ENCODE results near the gene GLRX. TPM values are rescaled to one million over a fixed set of nuclear protein-coding genes. Genes with fewer than 3 reads are reported as not detected.

GLRX gene
- total and polyA plus RNA-seq, 2 of the 13 experiments (the other 11 are each of a cell fraction or from before 2014, with no cell fraction given), result 63.8 to 499 TPM

- no peak for TF ChIP-seq ZNF10 (CRISPR knock-in tag; IDR thresholded peaks at IDR 0.05; ENCODE audit: borderline replicate concordance, low read depth)
- TF ChIP-seq PRDM10 (CRISPR knock-in tag; IDR thresholded peaks at IDR 0.05; ENCODE audit: low read depth), result no peak
- no peak for TF ChIP-seq TFDP2 (CRISPR knock-in tag; IDR thresholded peaks at IDR 0.05)
- 0 out of 2 replicates have a peak, but pooled peaks have one; percentile 35 for TF ChIP-seq ZNF644 (CRISPR knock-in tag; IDR thresholded peaks at IDR 0.05; ENCODE audit: low read depth)
- no peak for TF ChIP-seq KDM3A (CRISPR knock-in tag; IDR thresholded peaks at IDR 0.05; ENCODE audit: low read depth)
- no peak for TF ChIP-seq ZBTB1 (CRISPR knock-in tag; IDR thresholded peaks at IDR 0.05; ENCODE audit: borderline replicate concordance)
- TF ChIP-seq PAX8 (CRISPR knock-in tag; IDR thresholded peaks at IDR 0.05; ENCODE audit: borderline replicate concordance), result no peak
- TF ChIP-seq RORA (CRISPR knock-in tag; IDR thresholded peaks at IDR 0.05), result no peak
- no peak for TF ChIP-seq ZNF646 (CRISPR knock-in tag; IDR thresholded peaks at IDR 0.05)
- TF ChIP-seq SALL1 (CRISPR knock-in tag; IDR thresholded peaks at IDR 0.05), result peak; percentile 42; the same call in 1 of the 2 replicates
- no peak for TF ChIP-seq FOXC1 (CRISPR knock-in tag; IDR thresholded peaks at IDR 0.05; ENCODE audit: borderline replicate concordance)
- TF ChIP-seq CBX5 (CRISPR knock-in tag; IDR thresholded peaks at IDR 0.05; ENCODE audit: borderline replicate concordance), result no peak
- TF ChIP-seq ZNF768 (CRISPR knock-in tag; IDR thresholded peaks at IDR 0.05), result no peak
- TF ChIP-seq GATAD2A (CRISPR knock-in tag; IDR thresholded peaks at IDR 0.05), result peak; percentile 76
- TF ChIP-seq JUND (CRISPR knock-in tag; IDR thresholded peaks at IDR 0.05), result no peak
- TF ChIP-seq ZNF572 (CRISPR knock-in tag; IDR thresholded peaks at IDR 0.05), result no peak
- no peak for TF ChIP-seq TEAD2 (CRISPR knock-in tag; IDR thresholded peaks at IDR 0.05)
Measured at GRCh38 chr5:95770830-95771708, 51.5 kb downstream of the GLRX start (continued).

All from HepG2 (cell line).